MM.1S (cell line): ENCODE data around the gene CDH5.

Source experiments
- CTCF ChIP-seq: fragments of 300-600 bp; sonication (generic); IDR thresholded peaks from 2 replicates; pipeline ENCODE4 v1.5.1; 2016; ENCODE audit warnings: antibody characterized with exemption, low read length, mixed read lengths
- EZH2 ChIP-seq: fragments of 300-600 bp; sonication (generic); optimal IDR thresholded peaks from 2 replicates; pipeline ENCODE3; 2017; ENCODE audit warnings: low read depth, mild to moderate bottlenecking, antibody characterized with exemption, low read length, mixed read lengths
- EZH2phosphoT487 ChIP-seq: fragments of 300-600 bp; sonication (generic); IDR thresholded peaks from 2 replicates; pipeline ENCODE4 v1.6.1; 2018; ENCODE audit warnings: antibody characterized with exemption, low read length

- TF ChIP-seq EZH2 (no peak), CTCF (no peak), EZH2phosphoT487 (no peak)
Measured at GRCh38 chr16:66431760-66432159, 65.3 kb downstream of the CDH5 start.
